ENCODE results near the gene OTOR.

DNA sequence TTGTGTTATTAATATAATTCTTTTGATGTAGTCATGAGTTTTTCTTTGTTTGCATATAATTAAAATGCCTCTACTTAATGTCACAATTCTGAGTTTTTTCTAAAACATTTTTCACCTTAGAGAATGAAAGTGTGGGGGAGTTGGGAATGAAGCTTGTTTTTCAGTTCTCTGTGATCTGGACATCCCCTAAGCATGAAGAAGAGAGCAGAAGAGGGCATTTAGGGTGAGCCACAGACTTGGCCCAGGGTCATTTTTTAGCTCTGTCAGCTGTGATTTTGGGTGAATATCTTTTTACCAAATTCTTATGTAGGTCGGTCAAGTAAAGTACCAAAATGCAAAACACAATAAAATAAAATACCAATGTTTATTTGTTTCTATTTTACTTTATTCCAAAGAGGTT is 3.9 kb downstream of the OTOR start:
- TF ChIP-seq, protein P1, sequence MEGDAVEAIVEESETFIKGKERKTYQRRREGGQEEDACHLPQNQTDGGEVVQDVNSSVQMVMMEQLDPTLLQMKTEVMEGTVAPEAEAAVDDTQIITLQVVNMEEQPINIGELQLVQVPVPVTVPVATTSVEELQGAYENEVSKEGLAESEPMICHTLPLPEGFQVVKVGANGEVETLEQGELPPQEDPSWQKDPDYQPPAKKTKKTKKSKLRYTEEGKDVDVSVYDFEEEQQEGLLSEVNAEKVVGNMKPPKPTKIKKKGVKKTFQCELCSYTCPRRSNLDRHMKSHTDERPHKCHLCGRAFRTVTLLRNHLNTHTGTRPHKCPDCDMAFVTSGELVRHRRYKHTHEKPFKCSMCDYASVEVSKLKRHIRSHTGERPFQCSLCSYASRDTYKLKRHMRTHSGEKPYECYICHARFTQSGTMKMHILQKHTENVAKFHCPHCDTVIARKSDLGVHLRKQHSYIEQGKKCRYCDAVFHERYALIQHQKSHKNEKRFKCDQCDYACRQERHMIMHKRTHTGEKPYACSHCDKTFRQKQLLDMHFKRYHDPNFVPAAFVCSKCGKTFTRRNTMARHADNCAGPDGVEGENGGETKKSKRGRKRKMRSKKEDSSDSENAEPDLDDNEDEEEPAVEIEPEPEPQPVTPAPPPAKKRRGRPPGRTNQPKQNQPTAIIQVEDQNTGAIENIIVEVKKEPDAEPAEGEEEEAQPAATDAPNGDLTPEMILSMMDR (IDR thresholded peaks at IDR 0.05) = no peak
- TF ChIP-seq POLR2AphosphoS5 (IDR thresholded peaks at IDR 0.05) (no peak), POLR2A (IDR thresholded peaks at IDR 0.05) (no peak)
